ENCODE measurements around the gene B3GNT7.
A peak's percentile ranks its signal among the peaks of the same experiment; 100 is the strongest.

B3GNT7 gene

DNA sequence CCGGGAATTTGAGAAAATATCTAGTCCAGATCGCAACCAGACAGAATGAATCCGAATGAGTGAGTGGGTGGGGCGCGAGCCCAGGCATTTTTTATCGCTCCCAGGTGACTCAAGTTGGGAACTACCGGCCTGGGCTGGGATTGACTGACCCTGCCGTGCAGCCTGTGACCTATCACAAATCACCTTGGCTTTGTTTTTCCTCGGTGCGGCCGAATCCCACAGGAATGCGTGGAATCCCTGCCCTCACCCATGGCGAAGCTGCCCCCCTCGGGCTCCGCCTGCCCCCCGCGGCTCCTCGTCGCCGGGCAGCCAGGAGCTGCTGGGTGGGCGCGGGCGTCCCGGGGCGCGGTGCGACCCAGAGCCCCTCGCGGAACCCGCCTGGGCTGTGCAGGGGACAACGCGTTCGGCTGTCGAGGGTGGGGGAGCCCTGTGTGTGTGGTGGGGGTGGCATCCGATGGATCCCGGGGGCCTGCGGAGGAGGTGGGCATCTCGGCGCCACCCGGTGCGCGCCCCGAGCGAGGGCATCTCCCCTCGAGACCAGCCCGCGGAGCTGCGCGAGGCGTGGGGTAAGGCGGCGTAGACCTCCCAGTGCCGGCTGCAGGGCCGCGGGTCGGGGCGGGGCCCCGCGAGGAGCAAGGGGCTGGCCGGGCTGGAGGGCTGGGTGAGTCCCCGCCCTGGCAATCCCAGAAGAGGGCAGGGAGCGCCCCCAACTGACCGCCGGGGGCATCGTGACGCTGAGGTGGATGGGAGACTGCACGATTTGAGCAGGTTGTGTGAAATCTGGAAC is 16.5 kb downstream of the B3GNT7 start:
- Histone ChIP-seq H4K20me1 (ENCODE audit: insufficient read depth, low read length) (no peaks in the 10 kb centered on the region), H3K36me3 (replicated peaks; ENCODE audit: insufficient read depth, low read length) (no peaks in the 10 kb centered on the region), H3F3A (ENCODE audit: insufficient read depth, low read length) (no peaks in the 10 kb centered on the region), H3K27ac (ENCODE audit: low read length) (no peak overlapping the region), H3K4me3 (ENCODE audit: low read length) (peak overlapping the region; percentile 52), H2AFZ (ENCODE audit: low read length) (peak overlapping the region; percentile 59), H3K79me2 (ENCODE audit: low read length) (no peaks in the 10 kb centered on the region), H3K9me3 (replicated peaks; ENCODE audit: insufficient read depth, low read length) (no peaks in the 10 kb centered on the region), H3K27me3 (replicated peaks; ENCODE audit: insufficient read depth, low read length) (no peaks in the 10 kb centered on the region; the same call in 1 of the 2 replicates), H3K4me2 (ENCODE audit: low read depth, low read length) (peak overlapping the region; percentile 58), H3K4me1 (ENCODE audit: low read length) (peaks cover 2% of the 10 kb centered on the region; the same call in 1 of the 2 replicates), H3K9me2 (replicated peaks; ENCODE audit: insufficient read depth, low read length) (no peaks in the 10 kb centered on the region), H3K9ac (ENCODE audit: low read length) (no peak overlapping the region)
- no peak for TF ChIP-seq EZH2 (optimal IDR thresholded peaks at IDR 0.05; ENCODE audit: low read depth, low read length)
- TF ChIP-seq, protein P1, sequence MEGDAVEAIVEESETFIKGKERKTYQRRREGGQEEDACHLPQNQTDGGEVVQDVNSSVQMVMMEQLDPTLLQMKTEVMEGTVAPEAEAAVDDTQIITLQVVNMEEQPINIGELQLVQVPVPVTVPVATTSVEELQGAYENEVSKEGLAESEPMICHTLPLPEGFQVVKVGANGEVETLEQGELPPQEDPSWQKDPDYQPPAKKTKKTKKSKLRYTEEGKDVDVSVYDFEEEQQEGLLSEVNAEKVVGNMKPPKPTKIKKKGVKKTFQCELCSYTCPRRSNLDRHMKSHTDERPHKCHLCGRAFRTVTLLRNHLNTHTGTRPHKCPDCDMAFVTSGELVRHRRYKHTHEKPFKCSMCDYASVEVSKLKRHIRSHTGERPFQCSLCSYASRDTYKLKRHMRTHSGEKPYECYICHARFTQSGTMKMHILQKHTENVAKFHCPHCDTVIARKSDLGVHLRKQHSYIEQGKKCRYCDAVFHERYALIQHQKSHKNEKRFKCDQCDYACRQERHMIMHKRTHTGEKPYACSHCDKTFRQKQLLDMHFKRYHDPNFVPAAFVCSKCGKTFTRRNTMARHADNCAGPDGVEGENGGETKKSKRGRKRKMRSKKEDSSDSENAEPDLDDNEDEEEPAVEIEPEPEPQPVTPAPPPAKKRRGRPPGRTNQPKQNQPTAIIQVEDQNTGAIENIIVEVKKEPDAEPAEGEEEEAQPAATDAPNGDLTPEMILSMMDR (IDR thresholded peaks at IDR 0.05; ENCODE audit: low read length): peak; percentile 79
- no peak for TF ChIP-seq EZH2phosphoT487 (IDR thresholded peaks at IDR 0.05; ENCODE audit: low read length)
- DNase-seq: peak; percentile 79

DNA sequence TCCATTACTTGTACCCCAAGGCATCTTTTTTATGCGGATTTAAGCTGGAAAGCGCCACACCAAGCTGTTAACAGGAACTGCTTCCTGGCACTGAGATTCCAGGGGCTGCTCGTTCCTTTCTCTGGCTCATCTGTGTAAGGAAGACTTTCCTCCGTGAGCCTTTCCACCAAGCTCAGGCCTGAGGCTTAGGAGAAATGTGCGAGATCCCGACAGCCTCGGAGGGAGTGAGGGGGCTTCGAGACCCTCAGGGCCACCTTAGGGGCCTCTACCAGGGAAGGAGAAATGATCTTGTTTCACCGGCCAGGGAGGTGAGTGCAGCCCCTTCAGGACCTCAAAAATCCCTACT is 17.1 kb downstream of the B3GNT7 start:
- no peak overlapping the region for H3K27ac ChIP-seq (ENCODE audit: low read length)
- H3K36me3 ChIP-seq (replicated peaks; ENCODE audit: insufficient read depth, low read length): no peaks in the 10 kb centered on the region
- 0 out of 2 replicates have a peak overlapping the region, but pooled peaks have one; percentile 7 for H3K9ac ChIP-seq (ENCODE audit: low read length)
- H3K4me2 ChIP-seq (ENCODE audit: low read depth, low read length): peak overlapping the region; percentile 58
- peak overlapping the region; percentile 52; the same call in 1 of the 2 replicates for H3K4me3 ChIP-seq (ENCODE audit: low read length)
- no peaks in the 10 kb centered on the region for H3K9me3 ChIP-seq (replicated peaks; ENCODE audit: insufficient read depth, low read length)
- H2AFZ ChIP-seq (ENCODE audit: low read length): peak overlapping the region; percentile 59
- H3K79me2 ChIP-seq (ENCODE audit: low read length): no peaks in the 10 kb centered on the region
- DNase-seq: no peak
- H3F3A ChIP-seq (ENCODE audit: insufficient read depth, low read length): no peaks in the 10 kb centered on the region
- no peaks in the 10 kb centered on the region; the same call in 1 of the 2 replicates for H3K27me3 ChIP-seq (replicated peaks; ENCODE audit: insufficient read depth, low read length)
- H3K4me1 ChIP-seq (ENCODE audit: low read length): peaks cover 2% of the 10 kb centered on the region; the same call in 1 of the 2 replicates
- no peaks in the 10 kb centered on the region for H4K20me1 ChIP-seq (ENCODE audit: insufficient read depth, low read length)
- TF ChIP-seq, protein P1 (IDR thresholded peaks at IDR 0.05; ENCODE audit: low read length): no peak
- TF ChIP-seq EZH2phosphoT487 (IDR thresholded peaks at IDR 0.05; ENCODE audit: low read length) (no peak), EZH2 (optimal IDR thresholded peaks at IDR 0.05; ENCODE audit: low read depth, low read length) (no peak)
- no peaks in the 10 kb centered on the region for H3K9me2 ChIP-seq (replicated peaks; ENCODE audit: insufficient read depth, low read length)

DNA sequence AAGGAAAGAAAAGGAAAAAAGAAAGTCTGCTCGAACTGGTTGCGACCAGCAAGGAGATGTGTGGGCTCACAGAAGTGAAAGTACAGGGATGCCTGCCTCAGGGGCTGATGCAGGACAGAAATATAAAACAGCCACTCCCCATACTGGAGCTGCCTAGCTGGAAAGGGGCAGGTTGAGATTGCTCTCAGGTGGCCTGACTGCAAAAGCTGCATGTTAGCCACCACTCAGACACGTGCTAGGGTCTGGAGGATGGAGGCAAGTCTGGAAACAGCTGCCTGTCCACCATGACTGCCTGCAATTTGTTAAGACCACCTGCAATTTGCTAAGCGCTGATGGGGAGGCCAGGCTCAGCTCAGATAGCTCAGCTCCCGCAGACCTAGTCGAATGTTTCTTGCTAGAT is 17.9 kb downstream of the B3GNT7 start:
- Histone ChIP-seq H2AFZ (ENCODE audit: low read length) (no peak overlapping the region), H3K27me3 (replicated peaks; ENCODE audit: insufficient read depth, low read length) (no peaks in the 10 kb centered on the region; the same call in 1 of the 2 replicates), H4K20me1 (ENCODE audit: insufficient read depth, low read length) (no peaks in the 10 kb centered on the region), H3K36me3 (replicated peaks; ENCODE audit: insufficient read depth, low read length) (no peaks in the 10 kb centered on the region), H3K9me2 (replicated peaks; ENCODE audit: insufficient read depth, low read length) (no peaks in the 10 kb centered on the region), H3K9ac (ENCODE audit: low read length) (no peak overlapping the region), H3K4me3 (ENCODE audit: low read length) (no peak overlapping the region), H3K27ac (ENCODE audit: low read length) (no peak overlapping the region), H3F3A (ENCODE audit: insufficient read depth, low read length) (no peaks in the 10 kb centered on the region), H3K9me3 (replicated peaks; ENCODE audit: insufficient read depth, low read length) (no peaks in the 10 kb centered on the region), H3K4me1 (ENCODE audit: low read length) (peaks cover 2% of the 10 kb centered on the region; the same call in 1 of the 2 replicates), H3K79me2 (ENCODE audit: low read length) (no peaks in the 10 kb centered on the region), H3K4me2 (ENCODE audit: low read depth, low read length) (no peak overlapping the region)
- no peak for TF ChIP-seq EZH2phosphoT487 (IDR thresholded peaks at IDR 0.05; ENCODE audit: low read length)
- TF ChIP-seq, protein P1 (IDR thresholded peaks at IDR 0.05; ENCODE audit: low read length): no peak
- TF ChIP-seq EZH2 (optimal IDR thresholded peaks at IDR 0.05; ENCODE audit: low read depth, low read length): no peak
- DNase-seq: no peak
